HG02840 (cell line): ENCODE results near the gene THY1.
"Not testable (repeated sequence)": the region's sequence is repeated elsewhere in the genome, so short reads cannot be mapped to it uniquely, and the experiment has no call there.

Experiments used
- ATAC-seq: cut with Tn5 transposase; IDR thresholded peaks from one replicate; pipeline ENCODE4 v1.9.1; 2021; ENCODE audit warnings: mild to moderate bottlenecking, moderate library complexity, moderate number of reproducible peaks; ENCODE audit not compliant: unreplicated experiment, low FRiP score

THY1 gene

GRCh38 chr11:119389611-119390254, 33.2 kb downstream of the THY1 start:
- ATAC-seq = no peak

DNA sequence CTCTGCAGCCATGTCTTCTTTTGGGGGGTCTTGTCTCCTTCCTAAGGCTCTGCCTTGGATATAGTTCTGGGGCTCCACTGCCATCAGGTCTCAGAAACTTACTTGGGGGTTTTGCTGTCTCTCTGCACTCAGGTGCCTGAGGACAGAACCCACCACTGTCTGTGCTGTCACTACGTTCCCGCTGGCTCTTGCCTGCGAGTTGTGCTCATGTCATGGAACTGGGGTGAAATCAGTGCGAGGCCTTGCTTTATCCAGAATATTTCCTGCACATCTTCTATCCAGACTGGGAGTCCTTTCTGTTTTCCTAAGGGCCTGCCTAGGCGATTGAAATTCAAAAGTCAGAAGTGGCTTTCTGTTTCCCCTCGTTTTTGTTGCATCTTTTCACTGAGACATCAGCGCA, 34.9 kb downstream of the THY1 start:
- no peak for ATAC-seq

GRCh38 chr11:119384332-119384731, 38.6 kb downstream of the THY1 start:
- no peak for ATAC-seq

DNA sequence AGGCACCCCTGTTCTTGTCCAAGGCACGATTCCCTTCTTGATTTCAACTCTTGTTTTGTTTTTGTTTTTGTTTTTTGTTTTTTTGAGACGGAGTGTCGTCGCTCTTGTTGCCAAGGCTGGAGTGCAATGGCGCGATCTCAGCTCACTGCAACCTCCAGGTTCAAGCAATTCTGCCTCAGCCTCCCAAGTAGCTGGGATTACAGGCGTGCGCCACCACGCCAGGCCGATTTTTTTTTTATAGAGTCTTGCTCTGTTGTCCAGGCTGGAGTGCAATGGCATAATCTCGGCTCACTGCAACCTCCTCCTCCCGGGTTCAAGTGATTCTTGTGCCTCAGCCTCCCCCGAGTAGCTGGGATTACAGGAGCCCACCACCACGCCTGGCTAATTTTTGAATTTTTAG, 40.5 kb downstream of the THY1 start:
- not testable (repeated sequence) for ATAC-seq

DNA sequence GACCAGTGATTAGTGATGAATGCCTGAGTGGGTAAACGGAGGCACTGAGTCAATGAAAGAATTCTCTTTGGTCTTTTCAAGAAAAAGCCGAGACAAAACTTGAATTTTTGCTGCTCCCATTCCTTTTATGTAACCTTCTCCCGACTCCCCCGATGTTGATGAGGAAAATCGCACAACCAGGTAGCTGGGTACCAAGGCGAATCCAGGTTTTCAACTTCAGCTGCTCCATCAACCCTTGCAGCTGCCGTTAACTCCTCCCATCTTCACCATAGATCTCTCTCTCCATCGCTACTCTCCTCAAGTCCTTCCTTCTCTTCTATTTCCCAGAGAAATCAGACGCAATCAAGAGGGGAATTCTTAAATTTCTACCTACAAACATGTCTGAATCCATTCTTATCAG, 40.9 kb downstream of the THY1 start:
- no peak for ATAC-seq

DNA sequence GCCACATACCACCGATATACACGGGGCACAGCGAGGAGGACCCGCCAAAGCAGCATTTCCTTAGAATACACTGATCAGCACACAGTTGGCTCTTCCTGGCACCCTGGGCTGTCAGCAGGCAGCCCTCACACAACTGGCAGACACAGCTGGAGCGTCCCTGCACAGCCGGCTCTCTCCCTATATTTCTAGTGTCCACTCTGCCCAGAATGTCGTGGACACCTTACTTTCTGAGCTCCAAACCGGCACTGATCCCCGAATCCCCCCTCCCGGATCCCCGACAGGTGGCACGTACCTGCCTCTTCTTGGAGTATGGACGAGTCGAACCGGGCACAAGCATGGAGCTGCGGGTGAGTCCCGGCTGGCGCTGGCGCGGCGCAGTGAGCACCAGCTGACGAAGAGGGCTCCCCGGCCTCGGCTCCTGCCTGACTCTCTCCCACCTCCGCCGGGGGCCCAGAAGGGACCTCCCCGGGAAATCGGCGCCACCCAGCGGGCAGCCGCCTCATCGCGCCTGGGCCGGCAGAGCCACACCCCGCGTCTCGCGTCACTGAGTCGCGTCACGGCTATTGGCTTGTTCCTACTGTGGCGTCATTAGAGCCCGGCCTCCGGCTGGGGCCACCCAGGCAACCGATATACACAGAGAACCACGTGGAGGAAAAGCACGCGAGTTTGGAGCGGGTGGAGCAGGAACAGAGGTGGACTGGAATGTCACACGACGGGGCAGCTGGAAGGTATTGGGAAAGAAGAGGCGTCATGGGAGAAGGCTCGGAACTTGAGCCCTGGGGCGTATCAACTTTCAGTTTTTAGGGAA, 41.6 kb downstream of the THY1 start, which contains the start of gene USP2:
Gene USP2, minus strand, starts transcription at position 510 of the 808 bp plus-strand sequence. CDS start 8,210 bp downstream, outside the sequence.
- peak; percentile 88 for ATAC-seq

DNA sequence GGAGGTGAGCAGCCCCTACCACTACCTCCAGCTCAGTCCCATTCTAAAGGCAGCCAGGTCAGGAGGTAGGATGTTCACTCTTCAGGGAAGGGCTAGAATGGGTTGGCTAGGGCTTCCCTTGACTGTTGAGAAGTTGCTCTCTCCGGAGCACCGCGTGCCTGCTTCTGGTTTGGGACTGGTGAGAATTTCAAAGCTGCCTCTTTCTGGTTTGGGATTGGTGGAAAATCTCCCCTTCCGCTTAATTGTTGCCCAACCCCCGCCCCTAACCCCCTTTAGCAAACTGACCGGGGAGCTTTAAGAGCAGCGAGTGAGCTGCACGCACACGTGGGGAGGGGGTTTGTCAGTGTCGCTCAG, 42.2 kb downstream of the THY1 start:
- ATAC-seq = no peak

- no peak for ATAC-seq
These were observed 42.7 kb downstream of the THY1 start for GRCh38 chr11:119380160-119380826.

GRCh38 chr11:119378851-119379465, 44.0 kb downstream of the THY1 start:
- no peak for ATAC-seq

DNA sequence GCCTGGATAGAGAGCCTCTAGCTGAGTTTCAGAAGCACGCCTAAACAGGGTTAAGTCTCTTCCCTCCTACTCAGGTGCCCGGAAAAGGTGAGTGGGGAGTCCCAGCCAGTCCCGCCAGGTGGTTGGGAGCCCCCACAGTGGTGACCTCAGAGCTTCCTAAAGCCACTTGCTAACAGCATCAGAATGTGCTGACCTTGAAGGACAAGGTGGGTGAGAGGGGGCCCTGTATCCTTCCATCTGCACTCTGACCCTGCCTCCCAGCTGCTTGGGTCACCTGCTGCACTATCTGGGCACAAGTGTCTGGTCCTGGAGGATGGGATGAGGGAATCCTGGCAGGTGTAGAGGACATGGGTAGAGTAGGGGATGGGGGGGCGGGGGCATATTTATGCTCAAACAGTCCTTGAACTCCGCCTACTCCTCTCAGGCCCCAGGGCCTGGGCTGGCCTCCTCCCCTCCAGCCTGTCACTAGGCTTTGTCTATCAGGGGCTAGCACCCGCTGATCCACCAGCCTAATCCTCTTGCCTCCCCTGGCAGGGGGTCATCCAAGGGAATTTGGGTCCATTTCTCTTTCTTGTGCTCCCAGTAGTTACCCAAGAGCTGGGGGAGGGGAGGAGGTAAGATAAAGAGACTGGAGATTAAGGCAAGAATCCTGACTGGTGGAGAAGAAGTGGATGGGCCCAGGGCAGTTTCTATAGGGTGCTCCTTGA, 44.9 kb downstream of the THY1 start:
- no peak for ATAC-seq

GRCh38 chr11:119377112-119377901, 45.7 kb downstream of the THY1 start:
- ATAC-seq = no peak

DNA sequence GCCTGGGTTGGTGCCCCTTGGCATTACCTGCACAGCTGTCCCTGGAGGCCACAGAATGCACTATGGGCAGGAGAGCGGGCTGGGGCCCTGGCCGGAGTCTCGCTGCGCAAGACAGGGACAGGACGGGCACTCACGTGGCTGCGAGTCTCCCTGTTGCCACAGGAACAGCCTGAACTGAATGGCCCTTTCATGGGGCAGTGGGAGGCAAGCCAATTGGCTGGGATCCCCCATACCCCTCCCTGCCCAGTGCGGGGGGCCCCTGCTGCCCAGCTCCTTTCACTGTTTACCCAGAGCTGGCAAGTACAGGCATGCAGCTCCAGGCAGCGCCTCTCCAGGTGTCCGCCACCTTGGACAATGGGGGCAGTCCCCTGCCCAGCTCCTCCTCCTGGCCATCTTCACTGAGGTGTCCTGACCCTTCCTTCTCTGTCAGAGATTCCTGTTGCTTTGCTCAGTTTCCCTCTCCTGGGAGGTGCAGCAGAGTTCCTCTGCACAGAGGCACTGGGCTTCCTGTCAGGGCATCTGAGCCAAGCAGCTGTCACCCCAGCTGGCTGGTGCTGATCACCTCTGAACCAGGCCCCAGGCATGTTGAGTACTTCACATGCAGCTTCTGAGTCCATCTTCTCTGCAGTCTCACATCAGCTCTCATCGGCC, 46.6 kb downstream of the THY1 start:
- no peak for ATAC-seq

DNA sequence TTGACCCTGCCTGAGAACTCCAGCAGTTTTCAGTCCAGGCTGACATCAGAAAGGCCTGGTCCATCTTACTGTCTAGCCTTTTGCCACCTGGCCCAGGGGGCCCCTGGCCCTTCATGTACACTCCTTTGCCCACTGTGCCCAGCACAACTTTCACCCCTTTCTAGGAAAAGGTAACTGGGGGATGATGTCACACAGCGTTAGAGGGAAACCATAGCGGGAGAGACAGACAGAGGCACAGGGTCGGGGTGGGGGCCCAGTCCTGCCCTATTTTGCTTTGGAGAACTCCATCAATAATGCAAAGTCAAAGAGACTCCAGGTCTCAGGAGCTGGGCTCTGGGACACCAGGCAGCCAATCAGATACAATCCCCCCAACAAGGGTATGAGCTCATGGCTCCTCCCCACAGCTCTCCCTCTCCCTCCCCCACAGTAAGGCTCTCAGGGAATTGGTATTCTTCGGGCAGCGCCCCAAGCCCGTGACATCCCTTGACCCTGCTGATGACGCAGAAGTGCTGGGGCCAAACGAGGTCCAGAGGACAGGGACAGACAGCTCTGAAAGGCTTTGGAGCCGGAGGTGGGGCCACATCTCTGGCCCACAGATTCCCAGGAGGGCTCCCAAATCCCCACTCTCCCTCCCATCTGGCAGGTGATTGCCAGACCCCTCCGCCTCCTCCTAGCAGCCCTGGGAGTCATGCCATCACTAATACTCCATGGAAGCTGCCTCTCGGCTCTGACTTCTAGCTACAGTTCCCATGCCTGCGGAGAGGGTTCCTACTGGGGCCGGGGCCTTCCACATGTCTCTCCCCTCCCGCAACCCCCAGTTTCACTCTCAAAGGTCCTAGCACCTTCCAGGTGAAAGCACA, 47.4 kb downstream of the THY1 start:
- ATAC-seq = no peak

GRCh38 chr11:119374632-119375336, 48.2 kb downstream of the THY1 start:
- ATAC-seq = no peak

GRCh38 chr11:119373921-119374631, 48.9 kb downstream of the THY1 start:
- no peak for ATAC-seq

DNA sequence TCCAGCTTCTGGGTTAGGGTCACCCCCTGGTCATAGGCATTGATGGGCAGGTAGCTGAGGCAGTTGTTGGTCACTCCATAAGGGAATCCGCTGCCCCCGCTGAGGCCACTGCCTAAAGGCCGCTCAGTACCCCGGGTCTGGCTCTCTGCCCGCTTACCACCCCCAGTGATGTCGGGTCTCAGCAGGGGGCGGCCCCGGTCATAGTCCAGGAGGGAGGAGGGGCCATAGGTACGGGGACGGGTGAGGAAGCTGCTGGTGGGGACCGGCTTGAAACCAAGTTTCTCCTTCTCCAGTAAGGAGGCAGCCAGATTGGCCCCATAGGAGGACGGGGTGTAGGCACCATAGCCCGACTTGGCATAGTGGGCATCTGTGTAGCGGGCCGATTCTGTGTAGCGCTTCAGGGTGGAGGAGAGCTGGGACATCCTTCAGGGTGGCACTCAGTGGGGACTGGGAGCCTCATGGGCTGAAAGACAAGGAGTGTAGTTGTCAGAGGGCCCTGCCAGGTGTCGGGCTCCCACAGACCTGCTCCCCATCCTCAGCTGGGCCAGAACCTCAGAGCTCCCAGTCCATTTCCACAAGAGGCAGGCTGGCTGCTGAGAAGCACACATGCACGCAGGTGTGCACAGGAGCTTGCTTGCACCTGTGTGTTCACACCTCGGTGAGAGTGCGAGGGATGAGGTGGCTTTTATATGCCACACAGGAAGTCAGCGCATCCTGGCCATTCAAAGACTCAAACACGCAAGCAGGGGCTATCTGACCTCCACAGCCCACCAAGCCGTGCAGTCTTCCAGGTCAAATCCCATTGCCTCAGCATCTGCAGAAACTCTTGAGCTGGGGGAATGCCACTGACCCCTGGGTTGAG, 49.7 kb downstream of the THY1 start:
- ATAC-seq = no peak
